Right lobe of liver (tissue), 6 donors: Measurements from ENCODE around the gene ATP2A1. TPM values are rescaled to one million over a fixed set of nuclear protein-coding genes. Genes with fewer than 3 reads are reported as not detected.

Experiments
- ATAC-seq, 4 donors: fragments of 200-7000 bp; cut with Tn5 transposase; one replicate each; pipeline ENCODE4 v1.9.1; 2020; ENCODE audit warnings: mild to moderate bottlenecking in 4 of 4, moderate library complexity in 4 of 4
- DNase-seq, 3 donors: peaks; one replicate each; pipeline ENCODE4 v3.0.0-alpha.2; 2020
- H3K27ac ChIP-seq, 3 donors: fragments of 200-600 bp; one replicate each; pipeline ENCODE4 v1.8.0; 2022
- H3K27me3 ChIP-seq, 2 donors: fragments of 200-600 bp; one replicate each; pipeline ENCODE4 v1.8.0; 2022
- H3K36me3 ChIP-seq, 4 donors: fragments of 200-600 bp; sonication (generic) in 1 of 4; one replicate each; pipeline versions ENCODE4 v1.5.1 to v1.8.0; 2017 to 2022; ENCODE audit warnings: control low read depth in 1 of 4
- H3K4me1 ChIP-seq, 4 donors: fragments of 200-600 bp; sonication (generic) in 1 of 4; one replicate each; pipeline versions ENCODE4 v1.5.1 to v1.8.0; 2017 to 2022; ENCODE audit warnings: control low read depth in 1 of 4
- H3K4me3 ChIP-seq, 3 donors: fragments of 200-600 bp; one replicate each; pipeline ENCODE4 v1.8.0; 2022
- H3K9me3 ChIP-seq, 4 donors: fragments of 200-600 bp; sonication (generic) in 1 of 4; one replicate each; pipeline versions ENCODE4 v1.5.1 to v1.8.0; 2017 to 2022; ENCODE audit warnings: control low read depth in 1 of 4
- CTCF ChIP-seq, 4 donors: fragments of 200-600 bp in 3 of 4; fragments of 450-650 bp in 1 of 4; IDR thresholded peaks; one replicate each; pipeline versions ENCODE4 v1.5.1 to v1.8.0; 2016 to 2022; ENCODE audit warnings: antibody characterized with exemption in 4 of 4, mild to moderate bottlenecking in 2 of 4
- POLR2A ChIP-seq: fragments of 450-650 bp; IDR thresholded peaks from one replicate; pipeline ENCODE4 v1.6.1; 2017; ENCODE audit warnings: antibody characterized with exemption, mild to moderate bottlenecking
- WGBS: methylation state at CpG from one replicate; pipeline ENCODE4 v1.1.6; 2018; ENCODE audit warnings: low coverage, low lambda C conversion rate; ENCODE audit not compliant: insufficient coverage; ENCODE audit errors: missing lambda C conversion rate; 5-methylcytosine and 5-hydroxymethylcytosine counted together
- intact Hi-C, 2 donors: fragments of 100-400 bp; cut with DNase I; formaldehyde crosslinking; loops; one replicate each; pipeline versions ENCODE4 v1.11.2 to v1.14.1; 2022
- total RNA-seq, 6 experiments: library from RNA; depleted of rRNA in 2 of 6; stranded (reverse); fragments of >200 nt in 2 of 6; fragmentation: NEBNext Ultra II Directional in 3 of 6; extraction: Animal tissue kit (Norgen Biotek cat#: 25700) in 3 of 6; gene quantifications; one replicate each; pipeline versions ENCODE4 v1.1.0 to v1.2.4, GENCODE V29; 2016 to 2023
- donor health status: DM: no; HTN: yes; CAD: no.
- donor health status: DM: no; HTN: no; CAD: no.
- donor health status: DM: no; HTN: no; CAD: no.
- donor health status: DM: no; HTN: yes; CAD: no.
- donor health status: DM: no; HTN: yes; CAD: no.

The ATP2A1 gene
- total RNA-seq, 6 experiments from 2014 or later: 0.42 to 3.6 (median 0.77) TPM

- TF ChIP-seq POLR2A (no peak), CTCF (IDR thresholded peaks at IDR 0.05) (no peak)
- Histone ChIP-seq H3K9me3 (no peaks in the 10 kb centered on the region), H3K27ac (no peak overlapping the region), H3K27me3 (no peaks in the 10 kb centered on the region), H3K36me3 (peaks cover 9 to 59% (median 36%) of the 10 kb centered on the region in 4 donors), H3K4me1 (no peaks in the 10 kb centered on the region), H3K4me3 (no peak overlapping the region)
- 100% methylated on average over 1 of the region's 1 CpG for WGBS
- ATAC-seq (no peak), DNase-seq (no peak)
- intact Hi-C loops: no loop called here
These were observed 39.8 kb upstream of the ATP2A1 start for GRCh38 chr16:28838558-28838918.

- no peak for DNase-seq
- ATAC-seq: no peak
- no peaks in the 10 kb centered on the region for H3K9me3 ChIP-seq
- H3K4me3 ChIP-seq: no peak overlapping the region
- WGBS: 91% methylated on average over 6 of the region's 14 CpGs
- H3K27me3 ChIP-seq: no peaks in the 10 kb centered on the region
- peaks cover 4 to 59% (median 34%) of the 10 kb centered on the region in 4 donors for H3K36me3 ChIP-seq
- no peak overlapping the region for H3K27ac ChIP-seq
- intact Hi-C loops: no loop called here
- no peak for TF ChIP-seq POLR2A
- no peak for TF ChIP-seq CTCF (IDR thresholded peaks at IDR 0.05)
- H3K4me1 ChIP-seq: no peaks in the 10 kb centered on the region
These were observed 39.2 kb upstream of the ATP2A1 start for GRCh38 chr16:28839004-28839639.

- intact Hi-C loops: no loop called here
- peaks cover 4 to 59% (median 28%) of the 10 kb centered on the region in 4 donors for H3K36me3 ChIP-seq
These were observed 38.4 kb upstream of the ATP2A1 start for GRCh38 chr16:28839899-28840298.

GRCh38 chr16:28842696-28843095 is 35.6 kb upstream of the ATP2A1 start:
- Histone ChIP-seq H3K9me3 (no peaks in the 10 kb centered on the region), H3K36me3 (peaks cover 0 to 36% (median 12%) of the 10 kb centered on the region in 4 donors), H3K27me3 (no peaks in the 10 kb centered on the region), H3K4me3 (no peak overlapping the region), H3K4me1 (peaks cover 0 to 12% (median 7%) of the 10 kb centered on the region in 4 donors), H3K27ac (no peak overlapping the region)
- no peak for DNase-seq
- TF ChIP-seq CTCF (IDR thresholded peaks at IDR 0.05) (no peak), POLR2A (no peak)
- no peak for ATAC-seq
- 71% methylated on average over 5 of the region's 7 CpGs for WGBS
- intact Hi-C loops: no loop called here

More at GRCh38 chr16:28839899-28840298, 38.4 kb upstream of the ATP2A1 start:
- ATAC-seq: no peak
- WGBS: 22% methylated on average over 1 of the region's 1 CpG
- Histone ChIP-seq H3K9me3 (no peaks in the 10 kb centered on the region), H3K4me1 (peaks cover 0 to under 1% (median under 1%) of the 10 kb centered on the region in 4 donors), H3K4me3 (no peak overlapping the region), H3K27ac (no peak overlapping the region), H3K27me3 (no peaks in the 10 kb centered on the region)
- no peak for DNase-seq
- TF ChIP-seq POLR2A (no peak), CTCF (IDR thresholded peaks at IDR 0.05) (no peak)
